Spleen (tissue), 11 donors: Measurements from ENCODE around the gene SIRT7. TPM values are rescaled to one million over a fixed set of nuclear protein-coding genes. Genes with fewer than 3 reads are reported as not detected.
"Not testable (repeated sequence)": the region's sequence is repeated elsewhere in the genome, so short reads cannot be mapped to it uniquely, and the experiment has no call there.

Experiments
- DNase-seq: peaks from one replicate; pipeline ENCODE4 v3.0.0-alpha.2; 2020
- H3K27ac ChIP-seq, 8 donors: fragments of 200-600 bp; sonication (generic) in 7 of 8; 1 replicate in 4 of 8; 2 replicates in 4 of 8; pipeline versions ENCODE4 v1.5.0 to v1.8.0; 2016 to 2021; ENCODE audit warnings: inconsistent platforms in 4 of 8, mild to moderate bottlenecking in 4 of 8, moderate library complexity in 1 of 8
- H3K27me3 ChIP-seq, 7 donors: fragments of 200-600 bp; sonication (generic) in 6 of 7; replicated peaks in 1 of 7; 1 replicate in 4 of 7; 2 replicates in 3 of 7; pipeline versions ENCODE4 v1.5.0 to v1.8.0; 2016 to 2021; ENCODE audit warnings: inconsistent platforms in 3 of 7, mild to moderate bottlenecking in 1 of 7
- H3K36me3 ChIP-seq, 6 donors: fragments of 200-600 bp; sonication (generic) in 5 of 6; 1 replicate in 4 of 6; 2 replicates in 2 of 6; pipeline versions ENCODE4 v1.5.0 to v1.8.0; 2016 to 2021; ENCODE audit warnings: inconsistent platforms in 2 of 6
- H3K4me1 ChIP-seq, 6 donors: fragments of 200-600 bp; sonication (generic) in 5 of 6; 1 replicate in 3 of 6; 2 replicates in 3 of 6; pipeline versions ENCODE4 v1.5.0 to v1.8.0; 2016 to 2021; ENCODE audit warnings: inconsistent platforms in 3 of 6
- H3K4me3 ChIP-seq, 8 donors: fragments of 200-600 bp; sonication (generic) in 7 of 8; 1 replicate in 4 of 8; 2 replicates in 4 of 8; pipeline versions ENCODE4 v1.5.0 to v1.8.0; 2016 to 2021; ENCODE audit warnings: inconsistent platforms in 4 of 8, mild to moderate bottlenecking in 4 of 8, moderate library complexity in 2 of 8
- H3K9me3 ChIP-seq, 8 donors: fragments of 200-600 bp; sonication (generic) in 7 of 8; 1 replicate in 4 of 8; 2 replicates in 4 of 8; pipeline versions ENCODE4 v1.5.0 to v1.8.0; 2016 to 2021; ENCODE audit warnings: inconsistent platforms in 4 of 8
- POLR2A ChIP-seq, 3 donors: fragments of 450-650 bp; IDR thresholded peaks; one replicate each; pipeline ENCODE4 v1.5.1; 2017; ENCODE audit warnings: antibody characterized with exemption in 3 of 3, mild to moderate bottlenecking in 1 of 3
- POLR2AphosphoS5 ChIP-seq, 3 donors: sonication (generic); formaldehyde crosslinking; IDR thresholded peaks; one replicate each; pipeline ENCODE4 v1.5.1; 2017; ENCODE audit warnings: antibody characterized with exemption in 3 of 3
- WGBS, 5 donors: extraction: QIAGEN DNeasy Blood & Tissue Kit in 3 of 5; methylation state at CpG; one replicate each; pipeline versions ENCODE4 v1.1.5 to v1.1.7; 2013 to 2018; 5-methylcytosine and 5-hydroxymethylcytosine counted together
- intact Hi-C: fragments of 100-400 bp; cut with DNase I; formaldehyde crosslinking; loops from one replicate; pipeline ENCODE4 v1.15.0; 2023; ENCODE audit warnings: low total_unique reads
- polyA plus RNA-seq, 3 donors: library from polyadenylated mRNA; stranded (reverse); fragments of 200-250 nt; gene quantifications; one replicate each; pipeline ENCODE4 v1.2.1, GENCODE V29; 2013
- total RNA-seq, 7 donors: library from RNA; depleted of rRNA in 3 of 7; stranded (reverse); fragments of >200 nt in 3 of 7; fragmentation: NEBNext Ultra II Directional in 4 of 7; extraction: Animal tissue kit (Norgen Biotek cat#: 25700) in 4 of 7; gene quantifications; one replicate each; pipeline versions ENCODE4 v1.1.0 to v1.2.1, GENCODE V29; 2016 to 2021
- TF ChIP-seq, protein P1 (sequence below), 11 experiments: fragments of 200-600 bp in 7 of 11; fragments of 450-650 bp in 4 of 11; sonication (generic) in 4 of 11; IDR thresholded peaks in 8 of 11; conservative IDR thresholded peaks in 3 of 11; 1 replicate in 7 of 11; 2 replicates in 4 of 11; pipeline versions ENCODE4 v1.4.0 to v1.8.0; 2016 to 2021; ENCODE audit warnings: antibody characterized with exemption in 11 of 11, inconsistent platforms in 4 of 11, mild to moderate bottlenecking in 1 of 11
- donor health status: healthy with polysubstance abuse.
- donor health status: DM: no; HTN: no; CAD: no; lungs with moderate emphysema.
- donor health status: DM: no; HTN: no; CAD: no.
- donor health status: Bipolar disorder and iron deficiency.
- donor health status: healthy.
- donor health status: DM: no; HTN: no; CAD: no.
- donor health status: DM: yes; HTN: yes; CAD: no.

SIRT7 gene
- total and polyA plus RNA-seq, 10 donors, result 28.5 to 54.5 (median 39.1) TPM

DNA sequence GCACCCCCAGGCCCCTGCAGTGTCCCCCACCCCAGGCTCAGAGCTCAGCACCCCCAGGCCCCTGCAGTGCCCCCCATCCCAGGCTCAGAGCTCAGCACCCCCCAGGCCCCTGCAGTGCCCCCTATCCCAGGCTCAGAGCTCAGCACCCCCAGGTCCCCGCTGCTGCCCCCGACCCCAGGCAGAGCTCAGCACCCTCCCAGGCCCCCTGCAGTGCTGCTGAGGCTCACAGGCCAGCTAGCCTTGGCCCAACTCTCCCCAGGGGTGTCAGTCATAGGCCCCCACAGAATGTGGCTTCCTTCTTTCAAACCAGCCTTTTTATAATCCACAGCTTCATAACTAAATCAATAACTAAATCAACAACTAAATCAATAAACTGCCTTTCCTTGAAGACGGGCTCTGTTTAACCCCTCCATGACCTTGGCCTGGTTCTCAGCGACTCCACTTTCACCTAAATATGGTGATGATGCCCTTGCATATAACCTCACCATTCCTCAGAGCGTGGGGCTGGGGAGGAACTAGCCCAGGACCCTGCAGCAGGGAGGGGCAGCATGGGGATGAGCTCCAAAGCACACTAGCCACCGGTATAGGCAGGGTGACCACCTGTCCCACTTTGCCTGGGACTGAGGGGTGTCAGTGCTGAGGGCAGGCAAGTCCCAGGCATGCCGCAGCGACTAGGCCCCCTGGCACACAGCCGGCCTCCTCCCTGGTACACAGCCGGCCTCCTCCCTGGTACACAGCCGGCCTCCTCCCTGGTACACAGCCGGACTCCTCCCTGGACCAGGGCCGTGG, 38.0 kb upstream of the SIRT7 start:
- 77 to 92% (median 84%) methylated on average over 5 to 13 of the region's 13 CpGs for WGBS, 5 donors
- no peak for DNase-seq

GRCh38 chr17:81955058-81955681, 37.2 kb upstream of the SIRT7 start:
- Histone ChIP-seq H3K4me1 (peaks cover 4 to 15% (median 13%) of the 10 kb centered on the region in 6 donors), H3K27ac (no peak overlapping the region), H3K36me3 (no peaks in the 10 kb centered on the region), H3K9me3 (no peaks in the 10 kb centered on the region), H3K27me3 (peaks cover 0 to 69% (median 30%) of the 10 kb centered on the region in 7 donors), H3K4me3 (no peak overlapping the region)
- TF ChIP-seq, protein P1, sequence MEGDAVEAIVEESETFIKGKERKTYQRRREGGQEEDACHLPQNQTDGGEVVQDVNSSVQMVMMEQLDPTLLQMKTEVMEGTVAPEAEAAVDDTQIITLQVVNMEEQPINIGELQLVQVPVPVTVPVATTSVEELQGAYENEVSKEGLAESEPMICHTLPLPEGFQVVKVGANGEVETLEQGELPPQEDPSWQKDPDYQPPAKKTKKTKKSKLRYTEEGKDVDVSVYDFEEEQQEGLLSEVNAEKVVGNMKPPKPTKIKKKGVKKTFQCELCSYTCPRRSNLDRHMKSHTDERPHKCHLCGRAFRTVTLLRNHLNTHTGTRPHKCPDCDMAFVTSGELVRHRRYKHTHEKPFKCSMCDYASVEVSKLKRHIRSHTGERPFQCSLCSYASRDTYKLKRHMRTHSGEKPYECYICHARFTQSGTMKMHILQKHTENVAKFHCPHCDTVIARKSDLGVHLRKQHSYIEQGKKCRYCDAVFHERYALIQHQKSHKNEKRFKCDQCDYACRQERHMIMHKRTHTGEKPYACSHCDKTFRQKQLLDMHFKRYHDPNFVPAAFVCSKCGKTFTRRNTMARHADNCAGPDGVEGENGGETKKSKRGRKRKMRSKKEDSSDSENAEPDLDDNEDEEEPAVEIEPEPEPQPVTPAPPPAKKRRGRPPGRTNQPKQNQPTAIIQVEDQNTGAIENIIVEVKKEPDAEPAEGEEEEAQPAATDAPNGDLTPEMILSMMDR (IDR thresholded peaks at IDR 0.05 in 8 of 11, conservative IDR thresholded peaks at IDR 0.05 in 3 of 11), result no peak
- no peak for TF ChIP-seq POLR2A (IDR thresholded peaks at IDR 0.05)
- no peak for TF ChIP-seq POLR2AphosphoS5 (IDR thresholded peaks at IDR 0.05)
- WGBS, 5 donors, result 91 to 97% (median 94%) methylated on average over 24 to 26 of the region's 26 CpGs
- no peak for DNase-seq
- intact Hi-C loops, result loop anchor here (5.0 kb wide), 1 partner anchor 67 kb away; the partner anchor contains the start of genes CENPX and LRRC45

More for the DNA sequence above, 38.0 kb upstream of the SIRT7 start:
- Histone ChIP-seq H3K4me1 (peaks cover 9 to 21% (median 18%) of the 10 kb centered on the region in 6 donors), H3K27me3 (peaks cover 0 to 77% (median 36%) of the 10 kb centered on the region in 7 donors), H3K4me3 (no peak overlapping the region), H3K27ac (no peak overlapping the region), H3K36me3 (no peaks in the 10 kb centered on the region), H3K9me3 (no peaks in the 10 kb centered on the region)
- intact Hi-C loops, result loop anchor here (5.0 kb wide), 1 partner anchor 66 kb away; the partner anchor contains the start of genes CENPX and LRRC45
- no peak for TF ChIP-seq POLR2AphosphoS5 (IDR thresholded peaks at IDR 0.05)
- TF ChIP-seq, protein P1 (IDR thresholded peaks at IDR 0.05 in 8 of 11, conservative IDR thresholded peaks at IDR 0.05 in 3 of 11), result no peak
- no peak for TF ChIP-seq POLR2A (IDR thresholded peaks at IDR 0.05)

DNA sequence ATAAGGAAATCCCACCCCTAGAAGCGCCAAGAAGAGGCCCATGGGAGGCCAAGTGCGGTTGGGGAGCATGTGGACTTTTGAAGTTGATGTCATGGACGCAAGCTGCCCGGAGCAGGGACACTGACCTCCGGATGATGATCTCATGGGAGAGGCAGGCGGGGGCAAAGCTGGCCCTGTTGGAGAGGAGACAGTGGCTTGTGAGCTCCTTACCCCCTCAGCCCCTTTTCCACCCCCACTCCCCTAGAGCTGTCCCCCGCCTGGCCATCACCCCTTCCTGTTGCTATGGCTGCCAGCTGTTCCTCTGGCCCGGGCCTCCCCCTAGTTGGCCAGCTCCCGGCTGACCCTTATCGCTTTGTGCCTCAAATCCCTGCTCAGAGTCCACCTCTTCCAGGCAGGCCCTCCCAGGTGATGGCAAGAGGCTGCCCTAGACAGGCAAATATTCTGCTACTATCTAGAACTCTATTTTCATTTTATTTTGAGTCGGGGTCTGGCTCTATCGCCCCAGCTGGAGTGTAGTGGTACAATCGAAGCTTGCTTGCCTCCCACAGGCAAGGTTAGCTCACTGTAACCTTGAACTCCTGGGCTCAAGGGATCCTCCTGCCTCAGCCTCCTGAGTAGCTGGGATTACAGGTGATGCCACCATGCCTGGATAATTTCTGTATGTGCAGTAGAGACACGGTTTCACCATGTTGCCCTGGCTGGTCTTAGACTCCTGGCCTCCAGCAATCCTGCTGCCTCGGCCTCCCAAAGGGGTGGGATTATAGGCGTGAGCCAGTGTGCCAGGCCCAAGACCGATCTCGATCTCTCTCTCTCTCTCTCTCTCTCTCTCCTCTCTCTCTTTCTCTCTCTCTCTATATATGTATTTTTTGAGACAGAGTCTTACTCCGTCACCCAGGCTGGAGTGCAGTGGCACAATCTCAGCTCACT, 36.4 kb upstream of the SIRT7 start:
- H3K27me3 ChIP-seq, result peaks cover 0 to 61% (median 23%) of the 10 kb centered on the region in 7 donors

GRCh38 chr17:81953443-81953842, 35.5 kb upstream of the SIRT7 start:
- intact Hi-C loops, H3K36me3 ChIP-seq, DNase-seq: not testable (repeated sequence)

More for the DNA sequence above, 36.4 kb upstream of the SIRT7 start:
- no peak for DNase-seq
- intact Hi-C loops, result loop anchor here (5.0 kb wide), 1 partner anchor 68 kb away; the partner anchor contains the start of genes CENPX and LRRC45
- Histone ChIP-seq H3K4me3 (no peak overlapping the region), H3K27ac (no peak overlapping the region), H3K9me3 (no peaks in the 10 kb centered on the region), H3K4me1 (peaks cover 0 to 7% (median 6%) of the 10 kb centered on the region in 6 donors), H3K36me3 (no peaks in the 10 kb centered on the region)
- TF ChIP-seq POLR2A (IDR thresholded peaks at IDR 0.05) (no peak), POLR2AphosphoS5 (IDR thresholded peaks at IDR 0.05) (no peak)
- TF ChIP-seq, protein P1 (IDR thresholded peaks at IDR 0.05 in 8 of 11, conservative IDR thresholded peaks at IDR 0.05 in 3 of 11), result no peak
- WGBS, 5 donors, result 82 to 92% (median 87%) methylated on average over 19 of the region's 19 CpGs

More at GRCh38 chr17:81953443-81953842, 35.5 kb upstream of the SIRT7 start:
- H3K27me3 ChIP-seq, result peaks cover 0 to 51% (median 14%) of the 10 kb centered on the region in 7 donors
- H3K27ac ChIP-seq, H3K4me1 ChIP-seq, H3K9me3 ChIP-seq, H3K4me3 ChIP-seq: not testable (repeated sequence)
- WGBS, 5 donors, result 69 to 79% (median 77%) methylated on average over 5 of the region's 5 CpGs
